22Rv1 (cell line): ENCODE results near the gene YPEL1.

ENCODE experiments used
- CTCF ChIP-seq: fragments of 450-650 bp; IDR thresholded peaks from 2 replicates; pipeline ENCODE4 v1.5.1; 2017; ENCODE audit warnings: mild to moderate bottlenecking
- ZFX ChIP-seq: fragments of 450-650 bp; IDR thresholded peaks from 2 replicates; pipeline ENCODE4 v1.6.1; 2017; ENCODE audit warnings: antibody characterized with exemption, borderline replicate concordance

- TF ChIP-seq CTCF (no peak), ZFX (no peak)
Measured at GRCh38 chr22:21759093-21759492, 23.5 kb upstream of the YPEL1 start.
